DMS114 treated with DMSO at 0.1 percent for 48 hours (cell line): Measurements from ENCODE around the gene HLA-DRA.
"Not testable (repeated sequence)": the region's sequence is repeated elsewhere in the genome, so short reads cannot be mapped to it uniquely, and the experiment has no call there.

Source experiments
- DNase-seq: peaks from one replicate; lab custom pipeline; 2025; ENCODE audit not compliant: unreplicated experiment; lab: John Stamatoyannopoulos, UW

HLA-DRA gene

GRCh38 chr6:32473376-32474348 lies 34.0 kb downstream of the HLA-DRA start:
- DNase-seq, result not testable (repeated sequence)

- DNase-seq, result no peak
Observed at GRCh38 chr6:32475392-32476206, 35.9 kb downstream of the HLA-DRA start.

DNA sequence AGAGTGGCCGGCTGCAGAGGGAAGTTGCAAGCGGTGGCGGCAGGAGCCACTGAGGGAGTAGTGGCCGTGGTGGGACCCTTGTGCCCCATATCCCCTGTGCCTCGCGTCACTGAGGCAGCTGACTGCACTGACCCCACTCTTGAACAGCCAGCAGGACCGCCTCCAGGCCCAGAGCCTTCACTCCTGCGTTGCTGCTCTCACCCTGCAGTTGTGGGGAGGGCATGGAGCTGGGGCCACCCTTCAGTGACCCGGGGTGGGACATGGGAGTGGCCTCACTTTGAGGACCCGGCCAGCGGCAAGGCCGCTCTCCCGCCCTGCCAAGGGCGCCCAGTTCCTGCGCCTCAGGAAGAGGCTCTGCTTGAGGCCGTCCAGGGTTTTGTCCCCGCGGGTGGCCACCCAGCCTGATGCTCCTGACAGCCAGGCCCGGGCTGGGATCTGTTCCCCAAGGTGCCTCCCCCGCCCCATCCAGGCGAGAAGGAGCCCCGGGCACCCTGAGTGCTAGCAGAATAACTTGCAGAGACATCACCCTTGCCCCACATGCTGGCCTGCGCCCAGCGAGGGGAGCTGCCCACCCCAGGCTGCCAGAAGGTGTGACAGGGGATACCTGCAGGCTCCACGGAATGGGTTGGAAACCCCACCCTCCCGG lies 44.4 kb downstream of the HLA-DRA start:
- no peak for DNase-seq

- no peak for DNase-seq
Observed at GRCh38 chr6:32484614-32484998, 44.9 kb downstream of the HLA-DRA start.

- DNase-seq, result no peak
Observed at GRCh38 chr6:32488083-32488482, 48.4 kb downstream of the HLA-DRA start.

- DNase-seq, result no peak
Observed at GRCh38 chr6:32491700-32492099, 52.0 kb downstream of the HLA-DRA start.

DNA sequence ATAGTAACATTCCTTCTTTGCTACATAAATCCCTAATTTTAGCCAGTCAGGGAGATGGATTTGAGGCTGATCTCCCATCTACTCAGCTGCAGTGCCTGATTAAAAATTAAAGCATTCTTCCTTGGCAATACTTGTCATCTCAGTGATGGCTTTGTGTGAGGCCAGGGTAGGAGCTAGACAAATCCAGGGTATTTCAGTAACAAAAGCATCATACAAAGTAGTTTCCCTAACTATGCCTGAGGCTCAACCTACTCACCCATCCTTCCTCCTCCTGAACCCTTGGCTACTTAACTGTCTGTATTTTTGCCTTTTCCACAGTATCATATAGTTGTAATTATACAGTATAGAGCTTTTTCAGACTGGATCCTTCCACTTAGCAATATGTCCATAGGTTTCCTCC lies 52.7 kb downstream of the HLA-DRA start:
- no peak for DNase-seq
